ELR (cell line): Measurements from ENCODE around the gene GPR63.
"Not testable (repeated sequence)": the region's sequence is repeated elsewhere in the genome, so short reads cannot be mapped to it uniquely, and the experiment has no call there.

Experiments
- DNase-seq: peaks from one replicate; pipeline ENCODE4 v3.0.0-alpha.2; 2015; ENCODE audit warnings: low read depth

The GPR63 gene

DNA sequence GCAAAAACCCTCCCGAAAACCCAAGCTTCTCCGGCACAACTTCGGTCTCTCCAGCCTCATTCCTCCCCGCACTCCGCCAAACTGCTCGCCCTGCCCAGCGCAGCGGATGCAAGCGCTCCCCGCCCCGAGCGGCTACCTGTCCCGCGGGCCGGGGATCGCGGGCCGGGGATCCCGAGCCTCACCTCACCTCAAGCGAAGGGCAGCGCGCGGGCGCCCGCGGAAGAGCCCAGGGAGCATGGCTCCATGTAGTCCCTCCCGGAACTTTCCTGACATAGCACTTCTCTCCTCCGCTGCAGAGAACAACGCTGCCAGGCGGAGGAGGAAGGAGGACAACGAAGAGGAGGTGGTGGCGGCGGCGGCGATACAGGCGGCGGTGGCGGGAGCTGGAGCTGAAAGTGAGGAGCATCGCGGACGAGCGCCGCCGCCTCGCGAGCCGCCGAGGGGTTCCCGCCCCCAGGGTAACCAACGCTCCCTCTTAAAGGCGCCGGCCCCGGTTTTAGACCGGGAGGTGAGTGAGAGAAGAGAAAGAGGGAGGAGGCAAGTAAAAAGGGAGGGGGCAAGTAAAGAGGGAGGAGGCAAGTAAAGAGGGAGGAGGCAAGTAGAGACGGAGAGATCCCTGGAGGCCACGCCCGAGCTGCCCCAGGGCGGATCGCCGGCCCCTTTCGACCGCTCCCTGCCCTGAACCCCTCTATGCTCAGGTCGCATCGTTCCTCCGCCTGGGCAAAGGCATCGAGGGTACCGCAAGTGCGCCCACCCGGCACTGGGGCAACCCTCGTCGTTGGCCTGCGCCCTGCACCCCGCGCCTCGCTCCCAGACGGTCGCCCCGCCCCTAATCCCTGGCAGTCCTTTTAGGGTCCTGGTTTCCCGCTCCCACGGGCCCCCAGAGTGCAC, at the start of gene GPR63:
Gene GPR63, minus strand, starts transcription at position 397 of the 891 bp plus-strand sequence. CDS start 37,746 bp downstream, outside the sequence.
- peak; percentile 86 for DNase-seq

- DNase-seq = no peak
Observed at GRCh38 chr6:96886519-96886918, 49.2 kb upstream of the GPR63 start.

- DNase-seq = not testable (repeated sequence)
Observed at GRCh38 chr6:96885187-96885631, 47.9 kb upstream of the GPR63 start.

- no peak for DNase-seq
Observed at GRCh38 chr6:96878143-96878542, 40.9 kb upstream of the GPR63 start.

DNA sequence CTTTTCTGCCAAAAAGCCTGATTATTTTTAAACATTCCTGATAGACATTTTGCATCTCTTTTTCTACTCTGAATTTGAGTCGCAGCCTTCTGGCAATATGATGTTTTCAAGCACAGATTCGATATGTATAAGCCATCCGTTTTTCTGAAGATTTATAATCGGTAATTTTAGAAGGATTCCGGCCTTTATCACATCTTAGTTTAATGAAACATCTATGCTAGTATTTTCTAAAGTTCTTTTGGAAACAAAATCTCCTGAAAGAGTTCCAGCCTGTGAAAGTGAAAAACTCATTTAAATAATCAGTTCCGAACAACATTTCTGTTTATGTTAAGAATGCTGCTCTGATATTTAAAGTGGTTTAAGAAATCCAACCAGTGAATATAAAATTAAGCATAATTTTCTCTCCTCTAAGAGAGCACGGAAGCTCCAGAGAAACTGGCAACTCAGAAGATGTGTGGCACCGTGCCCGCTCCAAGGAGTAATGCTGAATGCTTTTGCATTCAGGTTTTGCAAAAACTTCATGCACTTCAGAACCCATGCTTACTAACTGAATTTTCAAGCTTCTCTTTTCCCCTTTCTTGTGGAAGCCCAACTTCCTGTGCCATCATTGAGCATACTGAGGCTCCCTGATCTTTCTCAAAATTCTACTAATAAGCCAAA, 39.7 kb upstream of the GPR63 start:
- DNase-seq = no peak

GRCh38 chr6:96872976-96873375, 35.7 kb upstream of the GPR63 start:
- DNase-seq = no peak

DNA sequence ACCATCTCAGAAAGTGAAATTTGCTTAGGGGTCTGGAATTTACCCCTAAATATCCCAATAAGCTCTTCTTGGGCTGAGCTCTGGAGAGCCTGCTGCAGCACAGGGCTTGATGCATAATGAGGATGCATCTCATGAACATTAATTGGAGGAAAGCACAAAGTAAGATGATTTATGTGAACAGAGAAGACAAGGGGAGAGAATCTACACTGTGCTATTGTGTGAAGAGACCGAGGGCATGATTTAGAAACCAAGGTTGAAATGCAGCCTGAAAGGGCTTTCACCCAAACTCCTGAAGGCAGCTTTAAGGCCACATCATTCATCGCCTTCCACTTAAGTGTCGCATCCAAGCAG, 27.8 kb upstream of the GPR63 start:
- DNase-seq = no peak

DNA sequence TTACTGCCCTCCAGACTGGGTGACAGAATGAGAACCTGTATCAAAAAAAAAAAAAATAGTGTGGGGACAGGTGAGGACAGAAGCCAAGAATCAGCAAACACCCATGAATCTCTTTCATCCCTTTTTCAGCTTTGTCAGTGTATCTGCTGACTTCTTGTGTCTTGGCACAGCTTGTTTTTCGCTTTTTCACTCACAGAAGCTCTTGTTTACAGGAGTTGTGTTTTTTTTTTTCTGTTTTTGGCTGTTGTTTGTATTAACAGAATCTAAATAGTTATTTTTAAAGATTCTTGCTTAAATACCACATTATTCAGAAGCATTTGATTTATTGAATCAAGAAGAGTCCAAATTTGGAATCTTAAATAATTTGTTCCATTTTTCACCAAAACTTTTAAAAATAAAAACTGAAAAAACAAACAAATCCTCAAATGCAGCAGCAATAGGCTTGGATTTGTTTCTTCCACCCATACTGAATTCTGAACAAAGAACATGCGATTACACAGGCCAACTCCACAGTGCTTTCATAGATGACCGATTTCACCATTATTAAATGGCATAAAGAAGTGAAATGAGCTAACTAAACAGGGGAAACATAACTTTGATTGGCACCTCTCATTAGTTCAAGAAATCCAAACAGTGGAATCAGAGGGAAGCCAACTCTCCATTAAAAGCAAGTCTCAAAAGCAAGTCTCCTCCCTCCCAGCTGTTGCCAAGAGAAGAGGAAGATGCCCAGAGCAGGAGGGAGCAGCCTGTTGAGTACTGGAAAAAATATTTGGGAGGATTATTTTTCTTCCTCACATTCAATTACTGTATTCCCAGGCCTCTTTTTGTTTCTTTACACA, 27.2 kb upstream of the GPR63 start:
- DNase-seq = no peak

GRCh38 chr6:96862560-96862959, 25.3 kb upstream of the GPR63 start:
- DNase-seq = no peak

DNA sequence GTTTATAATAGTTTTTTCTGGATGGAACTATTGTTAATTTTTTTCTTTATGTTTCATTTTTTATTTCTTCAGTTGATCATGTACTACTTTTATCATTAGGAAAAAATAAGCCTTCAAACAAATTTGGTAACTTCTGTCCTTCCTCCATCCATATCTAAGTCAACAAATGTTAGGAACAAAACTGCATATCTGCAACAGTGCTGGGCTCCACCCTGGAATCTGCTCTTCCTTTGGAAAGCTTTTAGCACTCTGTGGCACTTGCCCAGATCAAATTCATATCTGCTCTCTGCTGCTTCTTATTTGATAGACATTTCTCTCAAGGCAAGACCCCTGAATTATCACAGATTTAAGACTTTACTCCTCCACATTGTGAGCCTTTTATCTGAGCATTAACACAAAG, 24.3 kb upstream of the GPR63 start:
- no peak for DNase-seq

- DNase-seq = no peak
Observed at GRCh38 chr6:96856856-96857255, 19.6 kb upstream of the GPR63 start.

DNA sequence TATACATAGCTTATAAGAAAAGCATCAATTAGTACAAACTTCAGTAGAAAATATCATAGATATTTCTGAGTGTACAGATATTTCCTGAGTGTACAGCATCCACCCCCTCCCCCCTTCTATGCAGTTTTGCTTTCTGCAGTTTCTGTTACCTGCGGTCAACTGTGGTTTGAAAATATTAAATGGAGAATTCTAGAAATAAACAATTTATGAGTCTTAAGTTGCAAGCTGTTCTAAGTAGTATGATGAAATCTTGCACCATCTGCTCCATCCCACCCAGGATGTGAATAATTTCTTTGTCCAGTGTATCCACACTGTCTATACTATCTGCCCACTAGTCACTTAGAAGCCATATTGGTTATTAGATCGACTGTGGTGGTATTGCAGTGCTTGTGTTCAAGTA, 15.8 kb upstream of the GPR63 start:
- peak; percentile 17 for DNase-seq

DNA sequence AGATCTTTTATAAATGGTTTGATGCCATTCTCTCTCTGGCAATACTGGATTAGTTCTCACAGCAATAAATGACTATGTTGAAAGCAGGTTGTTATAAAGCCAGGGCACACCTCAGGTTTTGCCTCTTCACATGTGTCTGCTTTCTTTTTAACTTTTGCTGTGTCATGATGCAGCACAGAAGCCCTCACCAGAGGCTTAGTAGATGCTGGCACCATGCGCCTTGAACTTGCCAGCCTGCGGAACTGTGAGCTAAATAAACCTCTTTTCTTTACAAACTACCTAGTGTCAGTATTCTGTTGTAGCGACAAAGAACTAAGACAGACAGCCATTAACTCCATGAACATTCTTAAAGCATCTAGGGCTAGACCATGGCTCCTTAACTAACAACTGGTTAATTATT, 15.3 kb upstream of the GPR63 start:
- DNase-seq = no peak

DNA sequence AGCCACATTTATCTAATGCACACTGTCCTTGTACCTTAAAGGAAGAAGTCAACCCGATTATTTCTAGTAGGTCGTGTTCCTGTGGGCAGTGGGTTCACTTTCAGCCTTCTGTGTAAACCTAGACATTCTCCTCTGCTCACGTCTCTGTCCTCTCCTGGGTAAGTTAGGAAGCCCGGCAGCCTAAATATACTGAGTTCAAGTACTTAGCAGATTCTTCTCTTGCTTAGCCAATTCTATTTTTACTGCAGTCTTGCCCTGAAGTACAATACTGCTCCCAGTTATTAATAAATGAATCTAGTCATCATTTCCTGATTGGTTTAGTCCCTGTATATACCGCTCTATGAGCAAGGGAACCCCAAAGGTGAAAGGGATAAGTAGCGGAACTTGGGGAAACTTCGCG, 14.6 kb upstream of the GPR63 start:
- no peak for DNase-seq

GRCh38 chr6:96849615-96850014, 12.3 kb upstream of the GPR63 start:
- DNase-seq = no peak

GRCh38 chr6:96844530-96844929, 7.3 kb upstream of the GPR63 start:
- DNase-seq = no peak

- peak; percentile 4 for DNase-seq
Observed at GRCh38 chr6:96841345-96841744, 4.1 kb upstream of the GPR63 start.

DNA sequence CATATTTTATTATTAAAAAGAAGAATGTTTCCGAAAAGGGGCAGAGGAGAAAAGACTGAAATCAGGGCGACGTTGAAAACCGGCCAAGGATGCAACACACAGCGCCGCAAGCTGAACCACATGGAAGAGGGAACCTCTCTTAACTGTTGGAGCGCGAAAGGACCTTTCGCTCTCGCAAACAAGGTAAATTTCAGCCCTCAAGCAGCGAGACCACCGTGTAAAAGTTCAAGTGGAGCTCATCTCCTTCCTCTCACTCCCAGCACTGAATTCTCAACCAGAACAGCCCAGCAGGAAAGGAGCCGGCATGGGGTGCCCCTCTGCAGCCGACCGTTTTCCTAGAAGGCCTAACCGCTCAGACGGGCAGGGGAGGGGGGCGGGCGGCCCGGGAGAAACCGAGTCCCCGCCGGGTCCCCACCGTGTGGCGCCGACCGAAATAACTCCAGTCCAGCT, 621 bp downstream of the GPR63 start:
- peak; percentile 45 for DNase-seq

- DNase-seq = no peak
Observed at GRCh38 chr6:96834070-96834469, 3.2 kb downstream of the GPR63 start.

GRCh38 chr6:96832780-96833179, 4.5 kb downstream of the GPR63 start:
- no peak for DNase-seq

DNA sequence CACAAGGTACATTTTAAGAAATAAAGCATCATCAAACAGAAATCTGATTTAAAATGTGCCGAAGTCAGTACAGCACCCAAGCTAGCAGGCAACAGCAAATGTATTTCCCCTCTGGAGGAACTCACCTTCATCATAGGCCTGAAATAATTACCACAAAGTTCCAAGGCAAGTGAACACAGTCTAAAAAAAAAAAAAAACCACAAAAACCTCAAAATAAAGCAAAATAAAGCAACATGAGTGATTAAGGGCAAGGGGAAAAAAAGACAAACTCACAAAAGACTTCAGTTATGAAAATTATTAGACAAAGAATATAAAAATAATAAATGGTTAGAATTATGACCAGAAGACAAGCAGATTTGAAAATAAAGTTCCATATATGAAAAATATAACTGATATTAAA, 10.4 kb downstream of the GPR63 start:
- DNase-seq = no peak

DNA sequence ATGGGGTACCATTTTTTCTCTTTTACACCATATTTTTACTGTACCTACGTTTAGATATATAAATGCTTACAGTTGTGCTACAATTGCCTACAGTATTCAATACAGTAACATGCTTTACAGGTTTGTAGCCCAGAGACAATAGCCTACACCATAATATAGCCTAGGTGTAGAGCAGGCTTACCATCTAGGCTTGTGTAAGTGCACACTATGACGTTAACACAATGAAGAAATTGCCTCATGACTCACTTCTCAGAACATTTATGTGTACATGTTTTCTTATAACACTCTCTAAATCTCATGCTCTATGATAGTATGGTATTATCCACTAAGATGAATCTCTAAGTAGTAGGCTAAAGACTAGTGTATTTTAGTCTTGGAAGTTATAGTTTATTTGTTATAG, 13.5 kb downstream of the GPR63 start:
- DNase-seq = no peak

DNA sequence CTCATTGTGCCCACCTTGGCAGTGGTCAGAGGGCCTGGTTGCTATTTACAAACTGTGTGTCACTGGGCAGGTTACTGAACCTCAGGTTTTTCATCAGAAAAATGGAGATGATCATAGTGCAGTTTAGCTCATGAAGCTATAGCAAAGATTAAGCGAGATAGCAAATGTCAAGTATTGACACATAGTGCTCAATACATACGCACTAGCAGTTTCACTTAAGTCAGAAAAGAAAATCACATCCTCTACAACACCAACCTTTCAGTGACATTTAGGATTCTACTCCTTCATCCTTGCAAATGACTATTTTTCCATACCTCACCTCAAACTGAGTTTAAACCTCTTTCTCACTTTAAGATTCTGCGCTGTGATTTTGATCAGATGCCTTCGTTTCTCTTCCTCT, 16.2 kb downstream of the GPR63 start:
- DNase-seq = no peak
